Measurements from ENCODE around the gene RRP36.

Gene RRP36

GRCh38 chr6:42987533-42988451 is 33.6 kb upstream of the RRP36 start:
- Histone ChIP-seq H3K36me3 (ENCODE audit: control insufficient read depth, insufficient read depth, low read length) (peaks cover 2% of the 10 kb centered on the region), H3K9ac (ENCODE audit: low read length) (no peak overlapping the region)

GRCh38 chr6:42988486-42989020 is 32.9 kb upstream of the RRP36 start:
- no peak overlapping the region for H3K4me2 ChIP-seq (ENCODE audit: low read length)
- no peak overlapping the region for H2BK15ac ChIP-seq (replicated peaks; ENCODE audit: low read depth)
- H2AK5ac ChIP-seq (ENCODE audit: low read length), result no peak overlapping the region
- H3K9ac ChIP-seq (ENCODE audit: low read length), result no peak overlapping the region
- H3K27me3 ChIP-seq (ENCODE audit: insufficient read depth, low read length, poor library complexity), result no peaks in the 10 kb centered on the region
- H3K4ac ChIP-seq (ENCODE audit: low read depth, low read length), result no peak overlapping the region
- no peak overlapping the region for H3K27ac ChIP-seq (ENCODE audit: low read depth, low read length)
- H3K56ac ChIP-seq (ENCODE audit: low read length), result no peak overlapping the region
- no peak overlapping the region for H3K4me3 ChIP-seq (ENCODE audit: low read length)
- no peak overlapping the region for H4K5ac ChIP-seq (ENCODE audit: low read length)
- DNase-seq, result peak; percentile 31
- no peak overlapping the region for H2BK120ac ChIP-seq (ENCODE audit: low read depth, low read length)
- peaks cover 5% of the 10 kb centered on the region for H3K79me2 ChIP-seq (ENCODE audit: control insufficient read depth, insufficient read depth, low read length)
- peaks cover 2% of the 10 kb centered on the region for H3K36me3 ChIP-seq (ENCODE audit: control insufficient read depth, insufficient read depth, low read length)
- H3K18ac ChIP-seq (ENCODE audit: low read length), result no peak overlapping the region
- H3K4me1 ChIP-seq (ENCODE audit: control insufficient read depth, low read depth, low read length), result peaks cover 2% of the 10 kb centered on the region
- H3K79me1 ChIP-seq (ENCODE audit: low read length), result peaks cover 11% of the 10 kb centered on the region
- no peak overlapping the region for H4K8ac ChIP-seq (ENCODE audit: low read depth, low read length)
- H3K23ac ChIP-seq (ENCODE audit: low read length), result no peak overlapping the region
- no CpG with 5 or more reads among the region's 1 CpG for WGBS (ENCODE audit: extremely low coverage, insufficient coverage, low lambda C conversion rate)
- H2BK5ac ChIP-seq (ENCODE audit: low read length), result no peak overlapping the region

More at GRCh38 chr6:42987533-42988451, 33.6 kb upstream of the RRP36 start:
- H3K27me3 ChIP-seq (ENCODE audit: insufficient read depth, low read length, poor library complexity), result no peaks in the 10 kb centered on the region
- peaks cover 11% of the 10 kb centered on the region for H3K79me1 ChIP-seq (ENCODE audit: low read length)
- H4K5ac ChIP-seq (ENCODE audit: low read length), result no peak overlapping the region
- H3K4me2 ChIP-seq (ENCODE audit: low read length), result no peak overlapping the region
- no peak overlapping the region for H2BK120ac ChIP-seq (ENCODE audit: low read depth, low read length)
- no peak overlapping the region for H3K27ac ChIP-seq (ENCODE audit: low read depth, low read length)
- H2AK5ac ChIP-seq (ENCODE audit: low read length), result no peak overlapping the region
- no peak overlapping the region for H3K23ac ChIP-seq (ENCODE audit: low read length)
- H4K8ac ChIP-seq (ENCODE audit: low read depth, low read length), result no peak overlapping the region
- H2BK15ac ChIP-seq (replicated peaks; ENCODE audit: low read depth), result no peak overlapping the region
- DNase-seq, result no peak
- H3K18ac ChIP-seq (ENCODE audit: low read length), result no peak overlapping the region
- H3K4me3 ChIP-seq (ENCODE audit: low read length), result no peak overlapping the region
- H3K79me2 ChIP-seq (ENCODE audit: control insufficient read depth, insufficient read depth, low read length), result peaks cover 5% of the 10 kb centered on the region
- H3K56ac ChIP-seq (ENCODE audit: low read length), result no peak overlapping the region
- WGBS (ENCODE audit: extremely low coverage, insufficient coverage, low lambda C conversion rate), result no CpG with 5 or more reads among the region's 5 CpGs
- H3K4me1 ChIP-seq (ENCODE audit: control insufficient read depth, low read depth, low read length), result peaks cover 2% of the 10 kb centered on the region
- no peak overlapping the region for H3K4ac ChIP-seq (ENCODE audit: low read depth, low read length)
- no peak overlapping the region for H2BK5ac ChIP-seq (ENCODE audit: low read length)

- H3K4me2 ChIP-seq (ENCODE audit: low read length), result no peak overlapping the region
- H3K27ac ChIP-seq (ENCODE audit: low read depth, low read length), result no peak overlapping the region
- no peak overlapping the region for H4K5ac ChIP-seq (ENCODE audit: low read length)
- no peak overlapping the region for H3K4me3 ChIP-seq (ENCODE audit: low read length)
- no peak overlapping the region for H2AK5ac ChIP-seq (ENCODE audit: low read length)
- H3K4ac ChIP-seq (ENCODE audit: low read depth, low read length), result no peak overlapping the region
- H3K9ac ChIP-seq (ENCODE audit: low read length), result no peak overlapping the region
- no CpG with 5 or more reads among the region's 5 CpGs for WGBS (ENCODE audit: extremely low coverage, insufficient coverage, low lambda C conversion rate)
- H4K8ac ChIP-seq (ENCODE audit: low read depth, low read length), result no peak overlapping the region
- no peak overlapping the region for H2BK15ac ChIP-seq (replicated peaks; ENCODE audit: low read depth)
- no peak overlapping the region for H3K18ac ChIP-seq (ENCODE audit: low read length)
- peaks cover 2% of the 10 kb centered on the region for H3K36me3 ChIP-seq (ENCODE audit: control insufficient read depth, insufficient read depth, low read length)
- H3K79me2 ChIP-seq (ENCODE audit: control insufficient read depth, insufficient read depth, low read length), result peaks cover 5% of the 10 kb centered on the region
- H3K56ac ChIP-seq (ENCODE audit: low read length), result no peak overlapping the region
- peaks cover 11% of the 10 kb centered on the region for H3K79me1 ChIP-seq (ENCODE audit: low read length)
- H3K23ac ChIP-seq (ENCODE audit: low read length), result no peak overlapping the region
- H2BK120ac ChIP-seq (ENCODE audit: low read depth, low read length), result no peak overlapping the region
- peaks cover 2% of the 10 kb centered on the region for H3K4me1 ChIP-seq (ENCODE audit: control insufficient read depth, low read depth, low read length)
- H3K27me3 ChIP-seq (ENCODE audit: insufficient read depth, low read length, poor library complexity), result no peaks in the 10 kb centered on the region
- DNase-seq, result no peak
- H2BK5ac ChIP-seq (ENCODE audit: low read length), result no peak overlapping the region
Observed at GRCh38 chr6:42989923-42990322, 31.5 kb upstream of the RRP36 start.

- Histone ChIP-seq H3K4ac (ENCODE audit: low read depth, low read length) (no peak overlapping the region), H3K4me1 (ENCODE audit: control insufficient read depth, low read depth, low read length) (no peaks in the 10 kb centered on the region), H2BK15ac (replicated peaks; ENCODE audit: low read depth) (no peak overlapping the region), H3K56ac (ENCODE audit: low read length) (no peak overlapping the region), H2BK120ac (ENCODE audit: low read depth, low read length) (no peak overlapping the region), H4K8ac (ENCODE audit: low read depth, low read length) (no peak overlapping the region), H3K27ac (ENCODE audit: low read depth, low read length) (no peak overlapping the region), H3K23ac (ENCODE audit: low read length) (no peak overlapping the region), H2BK5ac (ENCODE audit: low read length) (no peak overlapping the region), H3K79me2 (ENCODE audit: control insufficient read depth, insufficient read depth, low read length) (no peaks in the 10 kb centered on the region), H3K36me3 (ENCODE audit: control insufficient read depth, insufficient read depth, low read length) (peaks cover 2% of the 10 kb centered on the region), H3K18ac (ENCODE audit: low read length) (no peak overlapping the region), H3K4me3 (ENCODE audit: low read length) (no peak overlapping the region), H3K79me1 (ENCODE audit: low read length) (no peaks in the 10 kb centered on the region), H2AK5ac (ENCODE audit: low read length) (no peak overlapping the region), H4K5ac (ENCODE audit: low read length) (no peak overlapping the region), H3K27me3 (ENCODE audit: insufficient read depth, low read length, poor library complexity) (no peaks in the 10 kb centered on the region), H3K4me2 (ENCODE audit: low read length) (no peak overlapping the region), H3K9ac (ENCODE audit: low read length) (no peak overlapping the region)
- no peak for DNase-seq
- no CpG with 5 or more reads among the region's 2 CpGs for WGBS (ENCODE audit: extremely low coverage, insufficient coverage, low lambda C conversion rate)
Observed at GRCh38 chr6:42993445-42993844, 28.0 kb upstream of the RRP36 start.

GRCh38 chr6:42996513-42996912 is 24.9 kb upstream of the RRP36 start:
- no peak overlapping the region for H4K8ac ChIP-seq (ENCODE audit: low read depth, low read length)
- H3K4me2 ChIP-seq (ENCODE audit: low read length), result no peak overlapping the region
- no peak for DNase-seq
- H3K79me1 ChIP-seq (ENCODE audit: low read length), result no peaks in the 10 kb centered on the region
- no peaks in the 10 kb centered on the region for H3K4me1 ChIP-seq (ENCODE audit: control insufficient read depth, low read depth, low read length)
- peaks cover under 1% of the 10 kb centered on the region for H3K36me3 ChIP-seq (ENCODE audit: control insufficient read depth, insufficient read depth, low read length)
- H3K18ac ChIP-seq (ENCODE audit: low read length), result no peak overlapping the region
- no peak overlapping the region for H2BK5ac ChIP-seq (ENCODE audit: low read length)
- H2BK15ac ChIP-seq (replicated peaks; ENCODE audit: low read depth), result no peak overlapping the region
- no peak overlapping the region for H3K4ac ChIP-seq (ENCODE audit: low read depth, low read length)
- no peak overlapping the region for H2AK5ac ChIP-seq (ENCODE audit: low read length)
- no peak overlapping the region for H4K5ac ChIP-seq (ENCODE audit: low read length)
- H3K23ac ChIP-seq (ENCODE audit: low read length), result no peak overlapping the region
- H3K56ac ChIP-seq (ENCODE audit: low read length), result no peak overlapping the region
- H2BK120ac ChIP-seq (ENCODE audit: low read depth, low read length), result no peak overlapping the region
- H3K27ac ChIP-seq (ENCODE audit: low read depth, low read length), result no peak overlapping the region
- H3K9ac ChIP-seq (ENCODE audit: low read length), result no peak overlapping the region
- no peaks in the 10 kb centered on the region for H3K79me2 ChIP-seq (ENCODE audit: control insufficient read depth, insufficient read depth, low read length)
- H3K27me3 ChIP-seq (ENCODE audit: insufficient read depth, low read length, poor library complexity), result no peaks in the 10 kb centered on the region
- no peak overlapping the region for H3K4me3 ChIP-seq (ENCODE audit: low read length)
